GM18499 (cell line): ENCODE results near the gene KRTAP19-8.

Experiments
- ATAC-seq: cut with Tn5 transposase; IDR thresholded peaks from one replicate; pipeline ENCODE4 v1.9.1; 2021; ENCODE audit warnings: moderate number of reproducible peaks; ENCODE audit not compliant: insufficient read depth, unreplicated experiment

KRTAP19-8 gene

DNA sequence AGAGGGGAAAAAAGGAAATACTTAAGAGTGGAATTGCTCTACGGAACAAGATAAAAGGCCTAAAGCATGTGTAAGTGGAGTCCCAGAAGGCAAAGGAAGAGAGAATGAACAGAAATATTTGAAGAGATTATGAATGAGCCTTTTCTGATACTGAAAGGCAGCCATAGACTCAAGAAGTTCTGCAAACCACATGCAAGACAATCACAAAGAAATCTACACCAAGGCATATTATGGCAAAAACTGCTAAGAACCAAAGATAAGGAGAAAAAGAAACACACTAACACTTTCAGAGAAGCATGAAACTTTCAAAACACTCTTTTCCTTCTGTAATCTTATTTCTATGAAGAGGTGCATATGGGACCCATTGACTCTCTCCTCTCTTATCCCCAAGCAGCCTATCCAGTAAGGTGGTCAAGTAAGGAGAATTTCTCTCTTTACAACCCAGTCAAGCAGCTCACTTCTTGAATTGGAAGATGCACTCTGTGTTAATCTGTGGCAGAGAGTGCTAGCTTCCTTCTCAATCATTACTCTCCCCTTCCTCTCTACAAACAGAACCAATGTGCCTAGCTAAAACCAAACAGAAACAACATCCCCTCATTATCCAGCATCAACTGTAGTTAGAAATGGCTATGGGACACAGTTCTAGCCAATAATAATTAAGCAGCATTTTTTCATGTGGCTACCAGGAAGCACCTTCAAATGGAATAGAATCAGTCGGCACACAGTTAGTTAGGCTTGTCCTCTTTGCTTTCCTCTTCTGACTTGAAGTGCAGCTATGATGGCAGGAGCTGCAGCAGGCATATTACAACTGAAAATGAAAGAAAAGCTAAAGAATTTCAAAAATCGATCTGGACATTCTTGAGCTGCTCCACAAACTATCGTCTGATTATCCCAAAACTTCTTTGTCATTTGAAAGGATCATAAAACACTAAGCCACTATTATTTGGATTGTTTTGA, 25.9 kb downstream of the KRTAP19-8 start:
- ATAC-seq = no peak

DNA sequence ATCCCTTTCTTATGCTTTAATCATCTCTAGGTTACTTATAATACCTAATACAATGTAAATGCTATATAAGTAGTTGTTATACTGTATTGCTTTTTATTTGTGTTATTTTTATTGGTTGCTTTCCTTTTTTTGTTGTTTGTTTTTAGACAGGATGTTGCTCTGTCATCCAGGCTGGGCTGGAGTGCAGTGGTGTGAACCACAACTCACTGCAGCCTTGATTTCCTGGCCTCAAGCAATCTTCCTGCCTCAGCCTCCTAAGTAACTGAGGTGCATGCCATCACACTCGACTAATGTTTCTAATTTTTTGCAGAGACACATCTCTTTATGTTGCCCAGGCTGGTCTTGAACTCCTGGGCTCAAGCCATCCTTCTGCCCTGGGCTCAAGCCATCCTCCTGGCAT, 26.9 kb downstream of the KRTAP19-8 start:
- ATAC-seq = no peak

DNA sequence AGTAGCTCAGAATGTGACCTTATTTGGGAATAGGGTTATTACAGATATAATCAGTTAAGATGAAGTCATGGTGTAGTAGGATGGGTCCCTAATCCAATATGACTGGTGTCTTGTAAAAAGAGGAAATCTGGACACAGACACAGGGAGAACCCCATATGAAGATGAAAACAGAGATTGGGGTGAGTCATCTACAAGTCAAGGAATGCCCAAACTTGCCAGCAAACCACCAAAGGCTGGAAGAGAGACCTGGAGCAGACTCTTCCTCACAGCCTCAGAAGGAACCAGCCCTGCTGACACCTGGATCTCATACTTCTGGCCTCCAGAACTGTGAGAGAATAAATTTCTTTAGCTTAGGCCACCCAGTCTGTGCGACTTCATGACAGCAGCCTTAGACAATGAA, 29.9 kb downstream of the KRTAP19-8 start:
- no peak for ATAC-seq

DNA sequence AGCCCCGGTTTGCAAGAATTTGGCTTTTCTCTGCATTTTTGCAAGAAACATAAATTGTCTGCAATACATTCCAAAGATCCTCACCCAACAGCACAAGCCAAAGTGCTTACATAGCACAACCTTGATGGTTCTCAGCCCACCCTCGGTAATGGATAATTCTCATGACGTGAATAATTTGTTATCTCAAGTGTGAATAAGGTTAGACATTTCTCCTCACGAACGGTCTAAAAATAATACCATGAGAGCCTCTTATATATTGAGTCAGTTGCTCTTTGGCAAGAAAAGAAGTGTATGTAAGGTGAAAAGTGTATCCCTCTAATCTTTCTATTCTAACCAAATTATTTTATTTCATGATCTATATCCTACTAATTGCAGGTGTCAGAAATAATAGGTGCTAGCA, 33.3 kb downstream of the KRTAP19-8 start:
- no peak for ATAC-seq

DNA sequence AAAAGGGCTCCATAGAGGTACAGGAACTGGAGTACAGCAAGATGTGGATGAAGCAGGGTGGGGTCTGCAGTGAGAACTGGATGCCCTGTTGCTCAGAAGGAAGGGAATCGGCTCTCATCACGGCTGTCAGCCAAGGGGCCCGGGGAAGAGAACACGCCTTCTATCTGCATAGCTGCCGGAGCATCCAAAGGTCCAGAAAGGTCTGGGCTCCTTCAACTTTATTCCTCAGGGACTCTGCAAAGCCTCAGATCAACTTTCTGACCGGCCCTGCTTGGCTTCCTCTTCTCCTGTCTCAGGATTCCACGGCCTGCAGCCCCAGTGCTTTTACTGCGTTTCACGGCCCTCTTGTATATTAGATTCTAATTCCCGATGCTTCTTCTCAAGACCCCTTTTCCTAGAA, 34.8 kb downstream of the KRTAP19-8 start:
- no peak for ATAC-seq

DNA sequence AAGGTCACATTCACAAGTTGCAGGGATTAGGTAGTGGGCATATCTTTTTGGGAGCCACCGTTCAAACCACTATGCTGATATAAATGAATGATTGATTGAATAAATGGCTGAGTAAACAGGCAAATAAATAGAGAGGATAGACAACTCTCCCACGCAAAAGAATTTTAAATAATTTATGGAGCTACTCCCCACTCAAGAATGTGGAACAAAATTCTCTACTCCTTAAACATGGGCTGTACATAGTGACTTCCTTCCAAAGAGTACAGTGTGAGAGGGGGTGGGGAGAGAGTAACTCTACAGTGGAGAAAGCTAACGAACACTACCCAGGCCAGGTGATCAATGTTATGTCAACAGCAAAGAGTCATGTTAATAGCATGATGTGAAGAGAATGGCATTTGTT, 40.7 kb downstream of the KRTAP19-8 start:
- ATAC-seq = no peak

DNA sequence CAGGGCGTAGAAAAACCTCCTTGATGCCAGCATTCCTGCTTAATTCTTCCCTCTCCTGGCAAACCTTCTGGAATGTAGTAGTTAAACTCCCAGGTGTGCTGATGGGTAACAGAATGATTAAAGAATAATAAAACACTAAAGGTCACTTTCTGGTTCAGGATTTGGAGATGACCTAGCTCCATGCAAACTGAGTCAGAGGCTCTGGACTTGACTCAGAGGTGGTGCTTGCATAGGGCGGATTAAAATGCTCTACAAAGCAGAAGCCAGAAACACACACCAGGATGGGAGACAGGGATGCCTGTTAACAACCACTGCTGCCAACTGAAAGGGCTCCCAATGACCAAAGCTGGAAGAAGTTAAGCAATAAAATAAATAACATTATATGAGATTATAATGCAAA, 41.5 kb downstream of the KRTAP19-8 start:
- no peak for ATAC-seq

DNA sequence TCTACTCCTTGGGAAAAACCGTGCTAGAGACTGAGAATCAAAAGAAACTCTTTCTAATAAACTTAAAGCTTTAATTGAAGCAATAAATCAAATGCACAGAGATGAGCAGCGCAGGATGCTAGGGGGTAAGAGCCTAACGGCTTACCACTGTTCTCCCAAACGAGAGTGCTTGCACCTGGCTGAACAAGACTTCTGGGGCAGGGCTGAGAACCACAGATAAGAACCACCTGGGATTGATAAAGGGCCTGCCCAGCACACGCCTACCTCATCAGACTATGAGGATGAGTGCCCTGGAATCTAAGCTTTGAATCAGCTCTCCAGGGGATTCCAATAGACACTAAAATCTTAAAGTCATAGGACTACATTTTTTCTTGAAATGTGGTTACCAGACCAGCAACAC, 43.3 kb downstream of the KRTAP19-8 start:
- no peak for ATAC-seq

DNA sequence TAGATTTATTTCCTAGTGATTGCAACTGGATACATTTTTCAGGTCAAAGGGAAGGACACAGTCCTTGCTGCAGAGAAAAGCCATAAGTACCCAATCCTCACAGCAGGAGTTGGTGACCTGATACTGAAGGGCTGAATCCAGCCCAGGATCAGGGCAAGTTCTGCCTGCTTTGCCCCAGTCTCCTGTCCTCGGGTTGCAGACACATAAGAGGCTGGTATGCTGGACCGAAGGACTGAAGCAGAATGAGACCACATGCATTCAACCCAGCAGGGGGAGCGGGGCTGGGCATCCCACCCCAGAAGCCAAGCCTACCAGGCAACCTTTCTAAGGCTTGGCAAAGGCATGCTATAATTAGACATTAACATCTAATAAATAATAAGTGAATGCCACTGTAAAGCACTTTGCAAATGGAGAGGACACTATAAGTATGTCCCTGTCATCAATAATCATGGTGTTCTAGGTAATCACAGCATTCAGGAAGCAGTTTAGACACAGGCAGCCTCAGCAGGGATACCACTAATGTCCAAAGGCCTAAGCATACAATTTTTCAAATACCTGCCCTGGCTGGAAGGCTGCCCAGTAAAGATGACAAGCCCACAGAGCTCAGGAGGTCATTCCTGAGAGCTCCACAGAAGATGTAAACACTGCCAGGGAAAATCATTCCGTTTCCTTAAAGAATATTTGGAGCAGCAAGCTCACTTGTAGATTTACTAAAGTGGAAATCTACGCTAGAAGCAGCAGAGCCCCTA, 47.6 kb downstream of the KRTAP19-8 start:
- ATAC-seq = no peak

DNA sequence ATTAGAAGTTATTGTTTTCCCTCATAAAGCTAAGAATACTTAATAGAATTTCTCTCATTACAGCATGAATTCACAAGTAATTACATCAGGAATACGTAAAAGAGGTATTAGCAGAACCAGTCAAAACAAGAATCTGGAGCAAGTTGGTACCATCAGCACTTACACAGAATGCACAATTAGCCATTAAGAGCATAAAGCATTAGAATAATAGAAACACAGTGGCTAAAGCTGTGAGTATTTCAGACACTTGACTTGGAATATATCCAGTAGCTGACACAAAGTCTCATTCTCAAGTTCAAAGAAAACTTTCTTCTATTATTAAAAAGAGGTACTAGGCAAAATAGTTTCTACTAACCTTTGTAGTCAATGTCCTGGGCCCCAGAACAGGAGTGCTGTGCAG, 49.6 kb downstream of the KRTAP19-8 start:
- ATAC-seq = no peak
